GM21360 (cell line): ENCODE data around the gene TUBB.
A peak's percentile ranks its signal among the peaks of the same experiment; 100 is the strongest.
"Not testable (repeated sequence)": the region's sequence is repeated elsewhere in the genome, so short reads cannot be mapped to it uniquely, and the experiment has no call there.

ENCODE experiments used
- ATAC-seq: cut with Tn5 transposase; IDR thresholded peaks from one replicate; pipeline ENCODE4 v1.9.1; 2021; ENCODE audit warnings: mild to moderate bottlenecking, moderate library complexity; ENCODE audit not compliant: unreplicated experiment

The TUBB gene

DNA sequence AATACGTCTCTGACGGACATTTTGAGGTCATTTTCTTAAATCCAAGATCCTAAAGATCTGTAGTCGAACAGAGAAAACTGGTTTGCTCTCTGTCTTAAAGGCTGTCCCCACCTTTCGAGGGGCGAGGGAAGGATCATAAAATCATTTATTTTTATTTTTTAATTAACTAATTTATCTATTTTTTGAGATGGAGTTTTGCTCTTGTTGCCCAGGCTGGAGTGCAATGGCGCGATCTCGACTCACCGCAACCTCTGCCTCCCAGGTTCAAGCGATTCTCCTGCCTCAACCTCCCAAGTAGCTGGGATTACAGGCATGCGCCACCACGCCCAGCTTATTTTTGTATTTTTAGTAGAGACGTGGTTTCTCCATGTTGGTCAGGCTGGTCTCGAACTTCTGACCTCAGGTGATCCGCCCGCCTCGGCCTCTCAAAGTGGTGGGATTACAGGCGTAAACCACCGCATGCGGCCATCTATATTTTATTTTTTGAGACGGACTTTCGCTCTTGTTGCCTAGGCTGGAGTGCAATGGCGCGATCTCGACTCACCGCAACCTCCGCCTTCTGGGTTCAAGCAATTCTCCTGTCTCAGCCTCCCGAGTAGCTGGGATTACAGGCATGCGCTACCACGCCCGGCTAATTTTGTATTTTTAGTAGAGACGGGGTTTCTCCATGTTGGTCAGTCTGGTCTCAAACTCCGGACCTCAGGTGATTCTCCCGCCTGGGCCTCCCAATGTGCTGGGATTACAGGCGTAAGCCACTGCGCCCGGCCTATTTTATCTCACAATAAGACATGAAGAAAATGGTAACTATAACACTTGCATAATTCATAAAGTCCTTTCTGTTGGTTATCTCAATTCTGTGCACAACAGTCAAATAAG, 2.1 kb upstream of the TUBB start:
- ATAC-seq = not testable (repeated sequence)

DNA sequence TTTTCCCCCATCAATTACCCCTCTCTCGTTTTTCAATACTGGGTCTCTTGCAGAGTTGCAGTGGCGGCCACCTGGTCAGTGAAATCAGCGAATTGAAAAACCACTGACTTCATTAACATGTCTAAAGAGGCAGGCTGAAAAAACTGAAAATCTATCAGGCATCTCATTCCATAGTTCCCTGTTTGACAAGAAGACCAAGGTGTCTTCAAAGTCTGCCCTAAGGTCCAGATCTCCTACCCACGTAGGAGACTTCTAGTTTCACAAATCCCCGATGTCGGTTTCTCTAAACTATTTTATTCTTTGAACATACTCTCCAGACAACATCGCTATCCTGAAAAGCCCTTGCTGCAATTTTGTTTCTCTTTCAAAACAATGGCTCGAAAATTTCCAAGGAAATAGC, 796 bp upstream of the TUBB start:
- no peak for ATAC-seq

DNA sequence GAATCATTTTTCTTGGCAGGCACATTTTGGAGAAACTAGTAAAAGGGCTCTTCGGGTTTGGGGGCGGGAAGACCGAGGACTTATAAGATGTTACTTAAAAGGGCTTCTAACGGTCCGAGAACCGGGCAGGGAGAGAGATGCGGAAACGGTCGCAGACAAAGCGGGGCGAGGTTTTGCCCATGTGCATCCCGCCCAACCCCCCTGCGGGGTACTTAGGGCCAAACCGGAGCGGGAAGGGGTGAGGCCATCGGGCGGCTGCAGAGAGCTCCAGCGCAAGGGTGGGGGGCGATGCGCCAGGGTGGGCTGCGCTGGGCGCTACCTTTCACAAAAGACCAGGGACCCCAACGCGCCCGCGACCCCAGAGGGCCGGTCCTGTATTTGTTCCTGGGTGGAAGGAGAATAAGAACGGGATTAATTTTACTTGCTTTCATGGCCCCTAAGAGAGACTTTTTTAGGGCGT, 616 bp downstream of the TUBB start:
- no peak for ATAC-seq

DNA sequence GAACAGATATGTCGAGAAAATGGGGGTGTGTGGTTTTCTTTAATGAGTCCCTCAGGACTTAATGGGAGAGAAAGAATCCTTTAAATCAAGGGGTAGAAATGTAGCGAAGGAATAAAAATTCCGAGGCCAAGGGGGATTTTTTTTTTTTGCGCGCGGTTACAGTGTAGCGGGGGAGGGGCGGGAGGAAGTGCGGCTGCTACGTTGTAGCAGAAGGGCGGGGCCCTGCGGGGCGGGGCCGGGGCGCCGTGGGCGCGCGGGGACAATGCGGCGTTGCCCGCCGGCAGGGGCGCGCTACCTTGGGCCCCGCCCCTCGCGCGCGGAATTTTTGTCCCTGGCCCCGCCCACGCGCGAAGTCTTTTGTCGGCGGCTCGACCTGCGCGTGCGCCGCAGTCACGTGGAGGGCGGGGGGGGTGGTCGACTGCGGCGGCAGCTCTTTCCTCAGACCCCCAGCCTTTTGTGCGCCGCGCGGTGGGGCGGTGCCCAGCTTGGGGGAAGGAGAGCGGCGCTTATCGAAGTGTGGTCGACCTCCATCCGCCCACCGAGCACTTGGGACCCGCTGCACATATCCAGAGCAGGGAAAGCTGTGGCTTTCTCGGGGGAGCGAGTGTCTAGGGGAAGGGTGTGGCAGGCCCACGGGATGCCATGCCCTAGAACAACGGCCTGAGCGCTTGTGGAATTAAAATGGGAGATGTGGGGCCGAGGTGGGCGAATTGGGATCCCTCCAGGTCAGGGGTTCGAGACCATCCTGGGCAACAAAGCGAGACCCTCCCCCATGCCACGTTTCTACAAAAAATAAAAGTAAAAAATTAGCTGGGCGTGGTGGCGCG, 1.3 kb downstream of the TUBB start:
- ATAC-seq = peak; percentile 30

DNA sequence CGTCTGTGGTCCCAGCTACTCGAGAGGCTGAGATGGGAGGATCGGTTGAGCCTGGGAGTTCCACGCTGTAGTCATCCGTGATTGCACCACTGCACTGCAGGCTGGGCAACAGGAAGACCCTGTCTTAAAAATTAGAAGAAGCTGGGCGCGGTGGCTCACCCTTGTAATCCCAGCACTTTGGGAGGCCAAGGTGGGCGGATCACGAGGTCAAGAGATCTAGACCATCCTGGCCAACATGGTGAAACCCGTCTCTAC, 1.8 kb downstream of the TUBB start:
- ATAC-seq = not testable (repeated sequence)

DNA sequence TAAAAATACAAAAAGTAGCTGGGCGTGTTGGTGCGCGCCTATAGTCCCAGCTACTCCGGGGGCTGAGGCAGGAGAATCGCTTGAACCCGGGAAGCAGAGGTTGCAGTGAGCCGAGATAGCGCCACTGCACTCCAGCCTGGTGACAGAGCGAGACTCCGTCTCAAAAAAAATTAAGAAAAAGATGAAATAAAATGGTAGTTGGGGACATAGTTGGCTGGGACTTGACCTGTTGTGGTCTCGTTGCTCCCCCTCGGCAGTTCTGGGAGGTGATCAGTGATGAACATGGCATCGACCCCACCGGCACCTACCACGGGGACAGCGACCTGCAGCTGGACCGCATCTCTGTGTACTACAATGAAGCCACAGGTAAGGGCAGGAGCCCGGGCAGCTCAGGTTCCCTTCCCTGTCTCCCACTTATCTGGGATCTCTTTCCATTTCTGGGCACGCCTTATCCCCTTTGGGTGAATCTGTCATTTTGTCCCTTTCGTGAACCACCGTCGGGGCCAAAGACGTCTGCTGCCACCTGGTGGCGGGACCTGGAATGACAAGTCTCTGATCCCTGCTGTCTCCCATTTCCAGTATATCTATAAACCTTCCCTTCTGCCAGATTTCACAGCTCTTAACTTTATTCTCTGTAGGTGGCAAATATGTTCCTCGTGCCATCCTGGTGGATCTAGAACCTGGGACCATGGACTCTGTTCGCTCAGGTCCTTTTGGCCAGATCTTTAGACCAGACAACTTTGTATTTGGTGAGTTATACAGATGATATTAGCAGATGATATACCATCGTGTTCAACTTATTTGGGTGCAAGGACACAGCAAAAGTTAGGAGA, 2.3 kb downstream of the TUBB start:
- no peak for ATAC-seq

DNA sequence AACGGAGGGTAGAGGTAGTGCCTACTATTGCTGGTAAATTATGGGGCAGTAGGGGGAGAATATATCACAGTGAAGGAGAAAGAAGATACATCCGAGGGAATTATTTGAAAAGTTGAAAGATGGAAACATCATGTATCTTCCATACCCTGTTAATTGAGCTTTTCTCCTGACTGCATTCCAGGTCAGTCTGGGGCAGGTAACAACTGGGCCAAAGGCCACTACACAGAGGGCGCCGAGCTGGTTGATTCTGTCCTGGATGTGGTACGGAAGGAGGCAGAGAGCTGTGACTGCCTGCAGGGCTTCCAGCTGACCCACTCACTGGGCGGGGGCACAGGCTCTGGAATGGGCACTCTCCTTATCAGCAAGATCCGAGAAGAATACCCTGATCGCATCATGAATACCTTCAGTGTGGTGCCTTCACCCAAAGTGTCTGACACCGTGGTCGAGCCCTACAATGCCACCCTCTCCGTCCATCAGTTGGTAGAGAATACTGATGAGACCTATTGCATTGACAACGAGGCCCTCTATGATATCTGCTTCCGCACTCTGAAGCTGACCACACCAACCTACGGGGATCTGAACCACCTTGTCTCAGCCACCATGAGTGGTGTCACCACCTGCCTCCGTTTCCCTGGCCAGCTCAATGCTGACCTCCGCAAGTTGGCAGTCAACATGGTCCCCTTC, 3.1 kb downstream of the TUBB start:
- not testable (repeated sequence) for ATAC-seq

DNA sequence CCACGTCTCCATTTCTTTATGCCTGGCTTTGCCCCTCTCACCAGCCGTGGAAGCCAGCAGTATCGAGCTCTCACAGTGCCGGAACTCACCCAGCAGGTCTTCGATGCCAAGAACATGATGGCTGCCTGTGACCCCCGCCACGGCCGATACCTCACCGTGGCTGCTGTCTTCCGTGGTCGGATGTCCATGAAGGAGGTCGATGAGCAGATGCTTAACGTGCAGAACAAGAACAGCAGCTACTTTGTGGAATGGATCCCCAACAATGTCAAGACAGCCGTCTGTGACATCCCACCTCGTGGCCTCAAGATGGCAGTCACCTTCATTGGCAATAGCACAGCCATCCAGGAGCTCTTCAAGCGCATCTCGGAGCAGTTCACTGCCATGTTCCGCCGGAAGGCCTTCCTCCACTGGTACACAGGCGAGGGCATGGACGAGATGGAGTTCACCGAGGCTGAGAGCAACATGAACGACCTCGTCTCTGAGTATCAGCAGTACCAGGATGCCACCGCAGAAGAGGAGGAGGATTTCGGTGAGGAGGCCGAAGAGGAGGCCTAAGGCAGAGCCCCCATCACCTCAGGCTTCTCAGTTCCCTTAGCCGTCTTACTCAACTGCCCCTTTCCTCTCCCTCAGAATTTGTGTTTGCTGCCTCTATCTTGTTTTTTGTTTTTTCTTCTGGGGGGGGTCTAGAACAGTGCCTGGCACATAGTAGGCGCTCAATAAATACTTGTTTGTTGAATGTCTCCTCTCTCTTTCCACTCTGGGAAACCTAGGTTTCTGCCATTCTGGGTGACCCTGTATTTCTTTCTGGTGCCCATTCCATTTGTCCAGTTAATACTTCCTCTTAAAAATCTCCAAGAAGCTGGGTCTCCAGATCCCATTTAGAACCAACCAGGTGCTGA, 3.9 kb downstream of the TUBB start:
- not testable (repeated sequence) for ATAC-seq

DNA sequence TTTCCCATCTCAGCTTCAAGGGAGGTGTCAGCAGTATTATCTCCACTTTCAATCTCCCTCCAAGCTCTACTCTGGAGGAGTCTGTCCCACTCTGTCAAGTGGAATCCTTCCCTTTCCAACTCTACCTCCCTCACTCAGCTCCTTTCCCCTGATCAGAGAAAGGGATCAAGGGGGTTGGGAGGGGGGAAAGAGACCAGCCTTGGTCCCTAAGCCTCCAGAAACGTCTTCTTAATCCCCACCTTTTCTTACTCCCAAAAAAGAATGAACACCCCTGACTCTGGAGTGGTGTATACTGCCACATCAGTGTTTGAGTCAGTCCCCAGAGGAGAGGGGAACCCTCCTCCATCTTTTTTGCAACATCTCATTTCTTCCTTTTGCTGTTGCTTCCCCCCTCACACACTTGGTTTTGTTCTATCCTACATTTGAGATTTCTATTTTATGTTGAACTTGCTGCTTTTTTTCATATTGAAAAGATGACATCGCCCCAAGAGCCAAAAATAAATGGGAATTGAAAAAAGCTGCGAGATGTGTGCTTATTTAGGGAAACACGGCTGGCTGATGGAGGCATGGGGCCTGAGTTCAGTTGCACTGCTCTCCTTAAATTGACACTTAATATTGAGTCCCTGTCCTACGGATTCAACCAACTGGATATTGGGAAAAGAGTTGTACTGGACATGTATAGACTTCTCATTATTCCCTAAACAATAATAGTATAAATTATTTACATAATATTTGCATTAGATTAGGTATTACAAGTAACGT, 4.9 kb downstream of the TUBB start:
- no peak for ATAC-seq

DNA sequence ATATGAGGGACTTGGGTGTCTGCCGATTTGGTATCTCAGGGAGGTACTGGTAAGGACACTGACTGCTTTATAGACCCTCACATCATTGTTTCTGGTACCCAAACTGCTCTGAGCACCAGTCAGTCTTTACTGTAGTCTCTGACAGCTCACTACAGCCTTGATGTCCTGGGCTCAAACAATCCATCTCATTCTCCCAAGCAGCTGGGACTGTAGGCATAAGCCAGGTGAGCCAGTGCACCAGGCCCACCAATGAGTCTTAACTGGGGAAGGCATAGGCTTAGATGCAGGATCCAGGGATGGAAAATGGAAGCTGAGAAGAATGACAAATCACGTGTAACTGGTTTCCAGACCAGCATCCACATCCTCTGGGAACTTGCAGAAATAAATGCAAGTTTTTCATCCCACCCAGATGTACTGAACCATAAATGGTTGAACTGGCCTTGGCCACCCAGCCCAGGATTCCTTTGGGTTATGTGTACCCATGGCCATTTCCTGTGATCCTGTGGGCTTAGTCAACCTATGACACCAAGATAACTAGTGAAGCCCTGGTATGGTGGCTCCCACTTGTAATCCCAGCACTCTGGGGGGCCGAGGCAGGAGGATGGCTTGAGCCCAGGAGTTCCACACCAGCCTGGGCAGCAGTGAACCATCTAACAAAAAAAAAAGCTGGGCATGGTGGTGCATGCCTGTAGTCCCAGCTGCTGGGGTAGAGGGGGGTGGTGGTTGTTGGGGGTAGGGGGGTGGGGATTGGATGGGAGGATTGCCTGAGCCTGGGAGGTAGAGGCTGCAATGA, 5.8 kb downstream of the TUBB start:
- ATAC-seq = no peak

DNA sequence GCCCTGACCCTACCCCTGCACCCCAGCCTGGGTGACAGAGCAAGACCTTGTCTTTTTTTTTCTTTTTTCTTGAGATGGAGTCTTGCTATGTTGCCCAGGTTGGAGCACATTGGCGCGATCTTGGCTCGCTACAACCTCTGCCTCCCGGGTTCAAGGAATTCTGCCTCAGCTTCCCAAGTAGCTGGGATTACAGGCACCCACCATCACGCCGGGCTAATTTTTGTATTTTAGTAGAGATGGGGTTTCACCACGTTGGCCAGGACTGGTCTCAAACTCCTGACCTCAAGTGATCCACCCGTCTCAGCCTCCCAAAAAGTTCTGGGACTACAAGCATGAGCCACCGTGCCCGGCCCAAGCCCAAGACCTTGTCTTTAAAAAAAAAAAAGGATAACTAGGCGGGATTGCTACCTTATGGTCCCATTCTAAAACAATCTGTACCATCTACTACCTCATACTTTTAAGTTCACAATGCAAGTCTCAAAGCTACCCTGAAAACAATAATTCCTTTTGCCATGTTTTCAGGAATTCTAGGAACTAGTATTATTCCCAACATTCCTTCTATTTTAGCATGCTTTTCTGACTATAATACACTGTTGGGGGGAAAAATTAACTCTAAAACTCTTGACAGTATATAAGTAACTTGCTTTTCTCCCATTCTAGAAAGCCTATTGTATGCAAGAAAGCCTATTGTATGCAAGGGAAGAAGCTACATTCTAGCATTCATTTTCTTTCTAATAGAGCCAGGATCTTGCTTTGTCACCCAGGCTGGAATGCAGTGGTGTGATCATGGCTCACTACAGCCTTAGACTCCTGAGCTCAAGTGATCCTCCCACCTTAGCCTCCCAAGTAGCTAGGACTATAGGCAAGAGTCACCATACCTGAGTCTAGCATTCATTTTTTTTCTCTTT, 6.6 kb downstream of the TUBB start:
- ATAC-seq = no peak

DNA sequence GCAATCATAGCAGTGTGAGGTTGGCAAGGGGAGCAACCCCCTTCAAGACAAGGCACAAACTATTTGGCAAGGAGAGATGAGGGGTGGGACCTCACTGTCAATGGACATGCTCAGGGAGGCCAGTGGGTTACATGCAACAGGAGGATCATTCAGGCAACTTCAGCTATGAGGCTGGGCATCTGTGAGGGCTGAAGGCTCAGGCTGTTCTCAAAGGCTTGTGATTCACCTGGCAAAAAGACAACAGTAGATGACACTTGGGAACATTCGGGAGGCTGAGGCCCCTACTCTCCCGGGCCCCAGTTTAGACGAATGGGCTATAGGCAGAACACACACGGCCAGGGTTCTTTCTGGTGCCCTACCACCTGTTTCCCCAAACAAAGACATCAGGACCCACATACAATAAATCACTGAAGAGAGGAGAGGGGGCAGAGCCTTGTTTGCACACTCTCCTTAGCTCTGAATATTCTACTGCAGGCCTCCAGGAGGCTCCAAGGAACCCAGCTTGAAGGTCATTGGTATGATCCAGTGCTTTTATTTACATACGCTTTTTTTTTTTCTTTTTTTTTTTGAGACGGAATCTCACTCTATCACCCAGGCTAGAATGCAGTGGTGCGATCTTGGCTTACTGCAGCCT, 7.9 kb downstream of the TUBB start:
- ATAC-seq = no peak

DNA sequence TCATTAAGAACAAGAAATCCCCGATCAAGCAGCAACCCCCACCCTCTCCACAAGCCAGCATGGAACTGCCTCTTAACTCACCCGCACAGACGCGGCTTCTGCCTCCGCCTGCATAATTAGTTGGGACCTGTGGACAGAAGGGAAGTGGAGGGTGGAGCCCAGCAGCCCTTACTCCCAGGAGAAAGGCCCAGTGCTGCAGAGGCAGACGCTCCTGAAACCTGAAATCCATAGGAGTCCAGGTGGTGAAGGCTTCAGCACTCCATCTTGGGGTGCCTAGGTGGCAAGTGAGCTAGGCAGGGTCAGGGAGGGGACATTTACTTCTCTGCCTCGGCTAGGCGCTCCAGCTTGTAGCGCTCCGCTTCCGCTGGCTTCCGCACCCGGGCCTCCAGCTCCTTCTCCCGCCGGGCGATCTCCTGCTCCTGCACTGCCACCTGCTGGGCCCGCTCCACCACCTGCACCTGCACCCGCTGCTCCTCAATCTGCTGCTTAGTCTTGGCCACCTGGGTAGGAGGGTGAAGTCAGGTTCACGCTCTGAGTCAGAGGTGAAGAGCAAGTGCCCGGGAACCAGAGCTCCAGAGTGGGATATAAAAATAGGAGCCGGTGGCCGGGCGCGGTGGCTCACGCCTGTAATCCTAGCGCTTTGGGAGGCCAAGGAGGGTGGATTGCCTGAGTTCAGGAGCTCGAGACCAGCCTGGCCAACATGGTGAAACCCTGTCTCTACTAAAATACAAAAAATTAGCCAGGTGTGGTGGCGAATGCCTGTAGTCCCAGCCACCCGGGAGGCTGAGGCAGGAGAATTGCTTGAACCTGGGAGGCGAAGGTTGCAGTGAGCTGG, 10.7 kb downstream of the TUBB start:
- peak; percentile 54 for ATAC-seq

DNA sequence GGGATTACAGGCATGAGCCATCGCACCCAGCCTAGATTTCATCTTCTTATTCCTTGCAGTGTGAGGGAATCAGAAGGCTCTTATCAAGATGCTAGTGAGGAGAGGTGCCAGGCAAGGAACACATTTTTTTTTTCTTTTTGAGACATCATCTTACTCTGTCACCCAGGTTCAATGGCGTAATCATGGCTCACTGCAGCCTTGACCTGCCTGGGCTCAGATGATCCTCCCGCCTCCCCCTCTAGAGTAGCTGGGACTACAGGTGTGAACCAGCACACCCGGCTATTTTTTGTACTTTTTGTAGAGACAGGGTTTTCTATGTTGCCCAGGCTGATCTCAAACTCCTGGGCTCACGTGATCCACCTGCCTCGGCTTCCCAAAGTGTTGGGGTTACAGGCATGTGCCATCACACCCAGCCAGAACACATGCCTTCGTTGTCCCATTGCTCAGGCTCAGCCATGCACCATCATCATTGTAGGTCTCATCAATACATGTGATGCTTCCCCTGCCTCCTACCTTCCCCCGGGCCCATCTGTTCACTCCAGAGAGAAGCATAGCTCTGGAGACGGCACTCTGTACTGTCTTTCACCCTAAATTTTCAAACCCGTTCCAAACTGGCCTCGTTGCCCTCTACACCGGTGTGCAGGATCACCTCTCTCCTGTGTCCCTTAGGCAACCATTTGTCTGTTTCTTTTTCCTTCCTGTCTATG, 12.2 kb downstream of the TUBB start:
- ATAC-seq = no peak

DNA sequence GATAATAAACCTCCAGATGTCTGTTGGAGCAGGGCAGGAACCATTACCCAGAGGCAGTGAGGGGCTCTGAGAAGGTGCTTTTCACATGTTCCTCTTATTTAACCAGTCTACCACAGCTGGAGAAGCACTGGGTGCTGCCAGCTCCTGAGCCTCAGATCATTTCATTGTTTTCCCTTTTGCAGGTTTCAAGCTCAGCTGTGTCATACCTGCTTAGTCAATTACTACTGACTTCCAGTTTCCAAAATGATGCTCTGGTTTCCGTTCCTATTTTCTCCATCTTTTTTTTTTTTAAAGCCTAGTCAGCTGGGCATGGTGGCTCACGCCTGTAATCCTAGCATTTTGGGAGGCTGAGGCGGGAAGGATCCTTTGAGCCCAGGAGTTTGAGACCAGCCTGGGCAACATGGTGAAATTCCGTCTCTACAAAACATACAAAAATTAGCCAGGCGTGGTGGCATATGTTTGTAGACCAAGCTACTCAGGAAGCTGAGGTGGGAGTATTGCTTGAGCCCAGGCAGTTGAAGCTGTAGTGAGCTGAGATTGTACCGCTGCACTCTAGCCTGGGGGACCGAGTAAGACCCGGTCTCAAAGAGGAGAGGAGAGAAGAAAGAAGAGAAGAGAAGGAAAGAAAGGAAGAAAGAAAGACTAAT, 15.6 kb downstream of the TUBB start:
- no peak for ATAC-seq
